GM12878 (cell line): ENCODE results near the gene SRBD1. TPM values are rescaled to one million over a fixed set of nuclear protein-coding genes. Genes with fewer than 3 reads are reported as not detected.

Experiments used
- ATAC-seq: fragments of 200-7000 bp; cut with Tn5 transposase; 3 replicates; pipeline ENCODE4 v1.9.1; 2020; ENCODE audit warnings: mild to moderate bottlenecking, moderate library complexity
- BruUV-seq: library from RNA; stranded (reverse); fragments of 400-500 nt; replicated peaks from 2 replicates; lab custom pipeline; 2021; lab: Mats Ljungman, UMichigan
- CTCF ChIA-PET: fragments of 300-600 bp; sonication (Branson Sonifier 250); formaldehyde crosslinking; extraction: SDS; loops from one replicate; lab custom pipeline; 2021; ENCODE audit warnings: inconsistent platforms; lab: Yijun Ruan, JAX
- POLR2A ChIA-PET: fragments of 350-600 bp; formaldehyde crosslinking; extraction: SDS; loops from one replicate; lab custom pipeline; 2021; ENCODE audit warnings: inconsistent platforms; lab: Charles Lee
- RAD21 ChIA-PET: fragments of 300-600 bp; sonication (Branson Sonifier 250); formaldehyde crosslinking; loops from one replicate; lab custom pipeline; 2023; ENCODE audit warnings: antibody characterized with exemption; ENCODE audit not compliant: unreplicated experiment; lab: Charles Lee
- SMC1A ChIA-PET: fragments of 300-600 bp; sonication (Branson Sonifier 250); formaldehyde crosslinking; loops from one replicate; lab custom pipeline; 2023; ENCODE audit not compliant: unreplicated experiment, uncharacterized antibody; lab: Charles Lee
- DNase-seq: peaks from one replicate; pipeline ENCODE4 v3.0.0-alpha.2; 2011; ENCODE audit warnings: low read depth, low spot score
- FAIRE-seq: peaks from 3 replicates; lab custom pipeline; 2011; peaks lifted over from hg19 to GRCh38; lab: Jason Lieb, UNC
- H2AFZ ChIP-seq: 2 replicates; pipeline ENCODE4 v1.6.0; 2011; ENCODE audit warnings: low read depth, low read length, control low read depth; ENCODE audit not compliant: control insufficient read depth
- H3K27ac ChIP-seq: 2 replicates; pipeline ENCODE4 v1.5.1; 2011; ENCODE audit warnings: control low read depth; ENCODE audit not compliant: control insufficient read depth, insufficient read depth
- H3K27me3 ChIP-seq, 2 experiments: replicated peaks in 1 of 2; 2 replicates each; pipeline versions ENCODE4 v1.6.0 to v1.6.1; 2011; ENCODE audit warnings: low read length in 1 of 2; ENCODE audit not compliant: control insufficient read depth in 2 of 2, insufficient read depth in 2 of 2
- H3K36me3 ChIP-seq, 2 experiments: 2 replicates each; pipeline ENCODE4 v1.5.1; 2011; ENCODE audit warnings: low read length in 1 of 2; ENCODE audit not compliant: control insufficient read depth in 2 of 2, insufficient read depth in 2 of 2
- H3K4me1 ChIP-seq: 2 replicates; pipeline ENCODE4 v1.6.1; 2011; ENCODE audit warnings: mild to moderate bottlenecking, low read length, moderate library complexity, mixed read lengths; ENCODE audit not compliant: control insufficient read depth, insufficient read depth
- H3K4me2 ChIP-seq: 2 replicates; pipeline ENCODE4 v1.6.0; 2011; ENCODE audit warnings: control low read depth; ENCODE audit not compliant: control insufficient read depth, insufficient read depth
- H3K4me3 ChIP-seq: fragments of 200-600 bp; sonication (generic); 2 replicates; pipeline ENCODE4 v1.5.1; 2016
- H3K79me2 ChIP-seq: 2 replicates; pipeline ENCODE4 v1.6.0; 2011; ENCODE audit warnings: low read length; ENCODE audit not compliant: control insufficient read depth, insufficient read depth
- H3K9ac ChIP-seq: 2 replicates; pipeline ENCODE4 v1.8.0; 2011; ENCODE audit warnings: low read length, control low read depth, mixed read lengths; ENCODE audit not compliant: control insufficient read depth, insufficient read depth
- H3K9me3 ChIP-seq: replicated peaks from 3 replicates; pipeline ENCODE4 v1.5.1; 2011; ENCODE audit warnings: mild to moderate bottlenecking, low read length; ENCODE audit not compliant: control insufficient read depth, insufficient read depth
- H4K20me1 ChIP-seq: 2 replicates; pipeline ENCODE4 v1.6.0; 2011; ENCODE audit not compliant: control insufficient read depth, insufficient read depth
- ASH2L ChIP-seq: fragments of 300-600, 200-600 bp; sonication (generic); IDR thresholded peaks from 2 replicates; pipeline ENCODE4 v1.6.1; 2017; ENCODE audit warnings: low read depth, mild to moderate bottlenecking, borderline replicate concordance
- BCL11A ChIP-seq: IDR thresholded peaks from 2 replicates; pipeline ENCODE4 v1.6.1; 2011; ENCODE audit warnings: low read depth, low read length
- BCL3 ChIP-seq: IDR thresholded peaks from 2 replicates; pipeline ENCODE4 v1.6.1; 2011; ENCODE audit warnings: borderline replicate concordance, low read depth, mild to moderate bottlenecking, moderate library complexity, low read length; ENCODE audit not compliant: insufficient read depth, poor library complexity, severe bottlenecking
- DPF2 ChIP-seq: fragments of 450-650 bp; IDR thresholded peaks from 2 replicates; pipeline ENCODE4 v1.6.1; 2017; ENCODE audit warnings: mild to moderate bottlenecking
- EGR1 ChIP-seq, 2 experiments: IDR thresholded peaks; 1 replicate in 1 of 2; 2 replicates in 1 of 2; pipeline ENCODE4 v1.6.1; 2011 to 2012; ENCODE audit warnings: low read depth in 2 of 2, low read length in 2 of 2, borderline replicate concordance in 1 of 2, mild to moderate bottlenecking in 1 of 2, moderate library complexity in 1 of 2
- EP300 ChIP-seq, 2 experiments: fragments of 150-350 bp in 1 of 2; IDR thresholded peaks; 2 replicates each; pipeline ENCODE4 v1.6.1; 2011 to 2012; ENCODE audit warnings: low read depth in 2 of 2, low read length in 2 of 2, borderline replicate concordance in 1 of 2, improper control_type of control experiment in 1 of 2, inconsistent platforms in 1 of 2; ENCODE audit not compliant: control insufficient read depth in 1 of 2
- JUNB ChIP-seq: IDR thresholded peaks from 2 replicates; pipeline ENCODE4 v1.6.1; 2016; ENCODE audit warnings: antibody characterized with exemption, mild to moderate bottlenecking
- MTA2 ChIP-seq: fragments of 450-650 bp; IDR thresholded peaks from 2 replicates; pipeline ENCODE4 v1.6.1; 2016; ENCODE audit warnings: low read depth, mild to moderate bottlenecking, moderate library complexity
- MTA3 ChIP-seq: IDR thresholded peaks from 2 replicates; pipeline ENCODE4 v1.6.1; 2012; ENCODE audit warnings: low read length, inconsistent platforms, borderline replicate concordance
- MYC ChIP-seq: IDR thresholded peaks from 2 replicates; pipeline ENCODE4 v1.6.1; 2011; ENCODE audit warnings: mild to moderate bottlenecking, low read length, moderate library complexity, inconsistent platforms; ENCODE audit not compliant: insufficient read depth, insufficient replicate concordance, insufficient read length, severe bottlenecking
- NFXL1 ChIP-seq: fragments of 450-650 bp; IDR thresholded peaks from 2 replicates; pipeline ENCODE4 v1.6.1; 2017; ENCODE audit warnings: antibody characterized with exemption, mild to moderate bottlenecking, borderline replicate concordance
- RELA ChIP-seq: fragments of 450-650 bp; IDR thresholded peaks from 2 replicates; pipeline ENCODE4 v1.8.0; 2014; ENCODE audit warnings: borderline replicate concordance; ENCODE audit not compliant: partially characterized antibody
- REST ChIP-seq: IDR thresholded peaks from 2 replicates; pipeline ENCODE4 v1.6.1; 2012; ENCODE audit warnings: mild to moderate bottlenecking, low read depth, low read length
- RUNX3 ChIP-seq: IDR thresholded peaks from 2 replicates; pipeline ENCODE4 v1.6.1; 2012; ENCODE audit warnings: low read length, inconsistent platforms
- SUZ12 ChIP-seq: fragments of 200-600 bp; sonication (generic); IDR thresholded peaks from one replicate; pipeline ENCODE4 v1.6.1; 2018; ENCODE audit warnings: antibody characterized with exemption, mild to moderate bottlenecking; ENCODE audit not compliant: unreplicated experiment
- TARDBP ChIP-seq: IDR thresholded peaks from 2 replicates; pipeline ENCODE4 v1.6.1; 2016; ENCODE audit warnings: borderline replicate concordance
- TCF3 ChIP-seq: IDR thresholded peaks from 2 replicates; pipeline ENCODE4 v1.6.1; 2012; ENCODE audit warnings: low read depth, mild to moderate bottlenecking, low read length, borderline replicate concordance; ENCODE audit not compliant: insufficient read depth
- ZSCAN29 ChIP-seq: fragments of 450-650 bp; IDR thresholded peaks from 2 replicates; pipeline ENCODE4 v1.6.1; 2017; ENCODE audit warnings: mild to moderate bottlenecking, moderate library complexity
- WGBS: methylation state at CpG from one replicate; pipeline ENCODE4 v1.1.6; 2016; ENCODE audit warnings: low lambda C conversion rate; ENCODE audit not compliant: insufficient replicate concordance, insufficient coverage; ENCODE audit errors: missing lambda C conversion rate; 5-methylcytosine and 5-hydroxymethylcytosine counted together
- in situ Hi-C: fragments of 300-500 bp; cut with MboI; formaldehyde crosslinking; loops from 9 replicates; pipeline ENCODE4 v1.14.3; 2018; ENCODE audit warnings: mixed read lengths
- intact Hi-C: fragments of 100-400 bp; cut with micrococcal nuclease; formaldehyde crosslinking; loops from one replicate; pipeline ENCODE4 v1.14.2; 2022; ENCODE audit not compliant: unreplicated experiment
- polyA plus RNA-seq, 11 experiments: library from polyadenylated mRNA; depleted of rRNA in 4 of 11; unstranded in 6 of 11; stranded (reverse) in 5 of 11; fragments of >200 nt; fragmentation: Nextera tagmentation in 4 of 11; fragmentation: Illumina TruSeq in 1 of 11; extraction: Ambion mirVana in 4 of 11; extraction: Trizol in 1 of 11; gene quantifications; 1 replicate in 1 of 11; 2 replicates in 10 of 11; pipeline versions ENCODE4 v1.2.1 to v1.2.3, GENCODE V29; 2011 to 2016; ENCODE audit warnings: inconsistent platforms in 2 of 11, missing spikeins in 2 of 11, low read depth in 1 of 11
- total RNA-seq, 4 experiments: library from RNA; depleted of rRNA in 3 of 4; stranded (reverse); fragments of >200 nt in 3 of 4; fragmentation: Illumina TruSeq in 1 of 4; extraction: Trizol in 1 of 4; gene quantifications; 2 replicates each; pipeline versions ENCODE4 v1.2.1 to v1.2.3, GENCODE V29; 2013 to 2021

SRBD1 gene
- total and polyA plus RNA-seq, 10 of the 15 experiments (the other 5 are each of a cell fraction or from before 2014, with no cell fraction given), result 9.7 to 33.1 (median 20.1) TPM

- peak; percentile 97 for FAIRE-seq
- TF ChIP-seq BCL11A (peak; percentile 53; the same call in 1 of the 2 replicates), REST (no peak), JUNB (peak; percentile 33; the same call in 1 of the 2 replicates), MTA2 (peak; percentile 57; the same call in 1 of the 2 replicates), TARDBP (no peak), EGR1 (IDR thresholded peaks at IDR 0.05; ENCODE audit: borderline replicate concordance in 1 of 2, low read depth in 2 of 2, low read length in 2 of 2) (no peak), BCL3 (no peak), MTA3 (no peak), ASH2L (no peak), TCF3 (no peak), DPF2 (no peak), NFXL1 (no peak), SUZ12 (no peak), MYC (no peak), ZSCAN29 (no peak), EP300 (IDR thresholded peaks at IDR 0.05; ENCODE audit: borderline replicate concordance in 1 of 2, control insufficient read depth in 1 of 2, low read depth in 2 of 2, low read length in 2 of 2) (peak in 1 of 2 experiments; percentile 30; a peak in 2 of 4 replicates), RELA (no peak), RUNX3 (peak; percentile 66)
Observed at GRCh38 chr2:45567974-45568789, 42.9 kb downstream of the SRBD1 start.

More at GRCh38 chr2:45567974-45568789, 42.9 kb downstream of the SRBD1 start:
- peak; percentile 85 for DNase-seq
- WGBS, result 40% methylated on average over 5 of the region's 5 CpGs
- peak overlapping the region; percentile 73 for H3K4me2 ChIP-seq
- ChIA-PET CTCF (interaction anchor here (0.6 to 2.0 kb wide), 8 partner anchors 9 to 1631 kb away, joined by 3 to 8 read pairs (median 4); no protein-coding TSS in a partner anchor), RAD21 (interaction anchor here (0.7 to 1.1 kb wide), 3 partner anchors 16 to 587 kb away, joined by 3 to 4 read pairs (median 4); no protein-coding TSS in a partner anchor), SMC1A (interaction anchor here (0.6 to 1.8 kb wide), 12 partner anchors 9 to 966 kb away, joined by 3 to 6 read pairs (median 4); partner anchors contain the start of gene SRBD1), POLR2A (interaction anchor here (0.6 to 1.8 kb wide), 3 partner anchors 13 to 907 kb away, joined by 3 to 6 read pairs (median 3); partner anchors contain the start of gene SRBD1)
- H3K36me3 ChIP-seq, result peaks cover 0 to 13% of the 10 kb centered on the region in 2 experiments; a peak in 2 of 4 replicates
- intact Hi-C loops, result no loop called here
- in situ Hi-C loops, result no loop called here
- H3K9me3 ChIP-seq, result no peaks in the 10 kb centered on the region; the same call in 2 of the 3 replicates
- peak overlapping the region; percentile 76 for H3K27ac ChIP-seq
- peaks cover 7% of the 10 kb centered on the region for H3K4me1 ChIP-seq
- H3K27me3 ChIP-seq, result no peaks in the 10 kb centered on the region
- 0 out of 2 replicates have a peak overlapping the region, but pooled peaks have one; percentile 4 for H3K4me3 ChIP-seq
- ATAC-seq, result peak; percentile 99
- no TSS peak for BruUV-seq
- H3K9ac ChIP-seq, result no peak overlapping the region; the same call in 1 of the 2 replicates
- no peaks in the 10 kb centered on the region for H3K79me2 ChIP-seq
- H4K20me1 ChIP-seq, result no peaks in the 10 kb centered on the region
- H2AFZ ChIP-seq, result peak overlapping the region; percentile 65
